Erythroblast (primary cell): Measurements from ENCODE around the gene RYR1.

Experiments
- GATA1 ChIP-seq: IDR thresholded peaks from 2 replicates; pipeline ENCODE4 v1.6.1; 2011; ENCODE audit warnings: low read depth, mild to moderate bottlenecking, control low read depth, low read length, moderate library complexity
- POLR2A ChIP-seq: IDR thresholded peaks from 2 replicates; pipeline ENCODE4 v1.6.1; 2011; ENCODE audit warnings: mild to moderate bottlenecking, low read length

DNA sequence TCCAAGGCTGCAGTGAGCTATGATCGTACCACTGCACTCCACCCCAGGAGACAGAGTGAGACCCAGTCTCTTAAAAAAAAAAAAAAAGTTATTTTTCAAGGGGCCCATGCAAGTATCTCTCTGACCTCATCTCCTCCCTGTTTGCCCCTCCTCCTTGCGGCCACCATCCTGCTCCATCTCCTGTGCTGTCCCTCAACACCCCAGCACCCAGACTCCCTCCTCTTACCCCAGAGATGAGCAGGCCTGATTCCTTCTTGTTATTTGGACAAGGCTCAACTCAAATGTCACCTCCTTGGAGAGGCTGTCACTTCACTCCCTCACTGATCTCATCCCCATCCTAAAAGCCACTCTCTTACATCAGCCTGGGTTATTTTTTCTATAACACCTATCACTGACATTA is 4.4 kb downstream of the RYR1 start:
- no peak for TF ChIP-seq POLR2A
- no peak for TF ChIP-seq GATA1
